T-cell (primary cell): ENCODE data around the gene SDK1. TPM values are rescaled to one million over a fixed set of nuclear protein-coding genes. Genes with fewer than 3 reads are reported as not detected.

Source experiments
- ATAC-seq, 4 experiments: fragments of 200-7000 bp in 3 of 4; fragments of 150-1000 bp in 1 of 4; cut with Tn5 transposase; replicated peaks in 1 of 4; 1 replicate in 3 of 4; 2 replicates in 1 of 4; pipeline ENCODE4 v1.10.0; 2021; ENCODE audit warnings: moderate library complexity in 3 of 4, mild to moderate bottlenecking in 2 of 4, moderate number of reproducible peaks in 1 of 4
- CTCF ChIA-PET, 2 donors: fragments of 300-600 bp; sonication (Branson Sonifier 250); formaldehyde crosslinking; loops; one replicate each; lab custom pipeline; 2022; ENCODE audit warnings: antibody characterized with exemption in 2 of 2; lab: Charles Lee
- POLR2A ChIA-PET, 2 donors: fragments of 300-600 bp; sonication (Branson Sonifier 250); formaldehyde crosslinking; loops; one replicate each; lab custom pipeline; 2022; ENCODE audit warnings: antibody characterized with exemption in 2 of 2; lab: Charles Lee
- DNase-seq, 35 experiments: peaks; one replicate each; pipeline versions ENCODE4 v3.0.0 to v3.0.0-alpha.2; 2013 to 2023
- H3K27ac ChIP-seq: one replicate; pipeline ENCODE4 v1.5.1; 2013; ENCODE audit warnings: low read length
- H3K27me3 ChIP-seq, 2 experiments: replicated peaks in 1 of 2; 1 replicate in 1 of 2; 2 replicates in 1 of 2; pipeline versions ENCODE4 v1.6.1 to v1.7.0; 2013; ENCODE audit warnings: low read length in 1 of 2, mixed read lengths in 1 of 2; ENCODE audit not compliant: control insufficient read depth in 2 of 2, insufficient read depth in 2 of 2; ENCODE audit errors: extremely low read depth in 1 of 2
- H3K36me3 ChIP-seq, 2 donors: 1 replicate in 1 of 2; 2 replicates in 1 of 2; pipeline versions ENCODE4 v1.6.1 to v1.7.0; 2013; ENCODE audit warnings: low read length in 1 of 2; ENCODE audit not compliant: control insufficient read depth in 2 of 2, insufficient read depth in 1 of 2; ENCODE audit errors: extremely low read depth in 1 of 2
- H3K4me1 ChIP-seq, 2 experiments: 1 replicate in 1 of 2; 2 replicates in 1 of 2; pipeline versions ENCODE4 v1.6.1 to v1.7.0; 2013; ENCODE audit warnings: low read length in 2 of 2, mixed read lengths in 1 of 2; ENCODE audit not compliant: insufficient read depth in 2 of 2, control insufficient read depth in 1 of 2; ENCODE audit errors: extremely low read depth in 1 of 2
- H3K4me3 ChIP-seq, 2 donors: 1 replicate in 1 of 2; 2 replicates in 1 of 2; pipeline versions ENCODE4 v1.5.1 to v1.7.0; 2013; ENCODE audit warnings: mild to moderate bottlenecking in 2 of 2, low read length in 1 of 2, moderate library complexity in 1 of 2; ENCODE audit not compliant: control insufficient read depth in 1 of 2; ENCODE audit errors: extremely low read depth in 1 of 2
- H3K9me3 ChIP-seq: 2 replicates; pipeline ENCODE4 v1.7.0; 2013
- H3K27ac Mint-ChIP-seq, 2 donors: one replicate each; pipeline ENCODE4 v1.8.0; 2020 to 2021; ENCODE audit warnings: mild to moderate bottlenecking in 2 of 2, mixed read lengths in 2 of 2
- H3K27me3 Mint-ChIP-seq, 2 donors: one replicate each; pipeline ENCODE4 v1.8.0; 2021 to 2022; ENCODE audit warnings: mixed read lengths in 2 of 2
- H3K36me3 Mint-ChIP-seq: one replicate; pipeline ENCODE4 v1.8.0; 2021; ENCODE audit warnings: mixed read lengths
- H3K4me1 Mint-ChIP-seq, 3 donors: one replicate each; pipeline ENCODE4 v1.8.0; 2020 to 2022; ENCODE audit warnings: mixed read lengths in 3 of 3, mild to moderate bottlenecking in 1 of 3
- H3K4me3 Mint-ChIP-seq, 3 donors: one replicate each; pipeline ENCODE4 v1.8.0; 2020 to 2022; ENCODE audit warnings: mild to moderate bottlenecking in 3 of 3, mixed read lengths in 3 of 3, moderate library complexity in 3 of 3
- H3K9me3 Mint-ChIP-seq, 3 donors: one replicate each; pipeline ENCODE4 v1.8.0; 2020 to 2022; ENCODE audit warnings: mixed read lengths in 3 of 3
- WGBS: methylation state at CpG from one replicate; pipeline ENCODE4 v1.1.5; 2013; ENCODE audit warnings: missing lambda C conversion rate; ENCODE audit not compliant: insufficient coverage; 5-methylcytosine and 5-hydroxymethylcytosine counted together
- total RNA-seq, 35 experiments: library from RNA in 6 of 35; stranded (reverse) in 6 of 35; fragments of 120-200 nt in 1 of 35; gene quantifications; one replicate each; pipeline versions ENCODE4 v1.2.1 to v1.2.4 and lab custom pipeline; 2013 to 2026

SDK1 gene
- total RNA-seq, 5 donors from 2014 or later (not counting 1 experiment from before 2014, with no cell fraction given), result 0.47 to 1.7 (median 0.63) TPM

DNA sequence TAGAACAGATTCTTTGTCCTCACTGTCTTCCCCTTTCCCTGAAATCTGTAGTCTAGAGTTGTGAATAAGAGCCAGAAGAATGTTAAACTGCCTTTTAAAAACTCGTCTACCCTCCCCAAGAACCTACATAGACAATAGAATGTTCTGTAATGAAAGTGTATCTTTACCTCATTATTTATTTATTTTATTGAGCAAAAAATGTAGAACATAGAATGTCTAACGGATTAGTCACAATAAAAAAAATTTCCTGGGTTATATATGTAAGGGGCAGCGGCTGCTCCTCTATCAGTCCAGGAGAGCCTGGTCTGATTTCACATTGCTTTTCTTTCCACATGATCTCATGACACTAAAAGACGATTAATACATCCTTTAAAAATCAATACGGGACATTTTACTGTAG lies 135.7 kb downstream of the SDK1 start:
- no peaks in the 10 kb centered on the region for H3K9me3 ChIP-seq
- H3K36me3 Mint-ChIP-seq, result no peaks in the 10 kb centered on the region
- H3K36me3 ChIP-seq, result no peaks in the 10 kb centered on the region
- H3K4me3 ChIP-seq, result no peak overlapping the region
- ChIA-PET CTCF (no interaction called here), POLR2A (no interaction called here)
- no peaks in the 10 kb centered on the region for H3K27me3 Mint-ChIP-seq
- ATAC-seq, result no peak
- DNase-seq, result no peak
- no CpG with 5 or more reads among the region's 5 CpGs for WGBS
- H3K27ac ChIP-seq, result no peak overlapping the region
- no peaks in the 10 kb centered on the region for H3K27me3 ChIP-seq
- H3K4me1 Mint-ChIP-seq, result no peaks in the 10 kb centered on the region
- H3K9me3 Mint-ChIP-seq, result no peaks in the 10 kb centered on the region
- no peak overlapping the region for H3K4me3 Mint-ChIP-seq
- no peak overlapping the region for H3K27ac Mint-ChIP-seq
- no peaks in the 10 kb centered on the region for H3K4me1 ChIP-seq

GRCh38 chr7:3437467-3437866 lies 136.4 kb downstream of the SDK1 start:
- H3K27ac Mint-ChIP-seq, result no peak overlapping the region
- POLR2A ChIA-PET, result no interaction called here

DNA sequence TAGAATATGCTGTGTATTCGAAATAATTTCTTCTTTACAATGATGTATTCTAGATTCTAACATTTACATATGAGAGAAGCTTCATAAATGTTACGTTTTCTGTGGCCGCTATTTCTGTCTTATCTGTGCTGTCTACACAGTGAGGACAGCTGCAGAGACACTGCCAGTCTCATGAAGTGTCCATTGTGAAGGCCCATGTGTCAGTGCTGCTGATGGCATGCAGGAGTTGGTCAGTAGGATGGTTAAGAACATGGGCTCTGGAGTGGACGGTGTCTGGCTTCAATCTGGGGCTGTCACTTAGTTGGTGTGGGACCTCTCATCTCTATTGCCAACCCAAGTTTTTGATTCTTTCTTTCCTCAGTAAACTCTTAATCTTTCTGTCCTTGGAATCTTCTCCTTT lies 137.3 kb downstream of the SDK1 start:
- Histone ChIP-seq H3K9me3 (no peaks in the 10 kb centered on the region), H3K4me1 (no peaks in the 10 kb centered on the region), H3K27me3 (no peaks in the 10 kb centered on the region), H3K36me3 (no peaks in the 10 kb centered on the region), H3K27ac (no peak overlapping the region), H3K4me3 (no peak overlapping the region)
- no CpG with 5 or more reads among the region's 4 CpGs for WGBS
- no peak overlapping the region for H3K27ac Mint-ChIP-seq
- DNase-seq (no peak), ATAC-seq (no peak)
- POLR2A ChIA-PET, result no interaction called here
- no peaks in the 10 kb centered on the region for H3K4me1 Mint-ChIP-seq
- no peaks in the 10 kb centered on the region for H3K36me3 Mint-ChIP-seq
- no peak overlapping the region for H3K4me3 Mint-ChIP-seq
- H3K27me3 Mint-ChIP-seq, result no peaks in the 10 kb centered on the region
- CTCF ChIA-PET, result no interaction called here
- H3K9me3 Mint-ChIP-seq, result no peaks in the 10 kb centered on the region

More at GRCh38 chr7:3437467-3437866, 136.4 kb downstream of the SDK1 start:
- ATAC-seq (no peak), DNase-seq (no peak)
- no peak overlapping the region for H3K4me3 Mint-ChIP-seq
- Histone ChIP-seq H3K9me3 (no peaks in the 10 kb centered on the region), H3K4me1 (no peaks in the 10 kb centered on the region), H3K4me3 (no peak overlapping the region), H3K36me3 (no peaks in the 10 kb centered on the region), H3K27me3 (no peaks in the 10 kb centered on the region), H3K27ac (no peak overlapping the region)
- no peaks in the 10 kb centered on the region for H3K36me3 Mint-ChIP-seq
- H3K9me3 Mint-ChIP-seq, result no peaks in the 10 kb centered on the region
- H3K27me3 Mint-ChIP-seq, result no peaks in the 10 kb centered on the region
- WGBS, result no CpG with 5 or more reads among the region's 6 CpGs
- CTCF ChIA-PET, result no interaction called here
- H3K4me1 Mint-ChIP-seq, result no peaks in the 10 kb centered on the region

DNA sequence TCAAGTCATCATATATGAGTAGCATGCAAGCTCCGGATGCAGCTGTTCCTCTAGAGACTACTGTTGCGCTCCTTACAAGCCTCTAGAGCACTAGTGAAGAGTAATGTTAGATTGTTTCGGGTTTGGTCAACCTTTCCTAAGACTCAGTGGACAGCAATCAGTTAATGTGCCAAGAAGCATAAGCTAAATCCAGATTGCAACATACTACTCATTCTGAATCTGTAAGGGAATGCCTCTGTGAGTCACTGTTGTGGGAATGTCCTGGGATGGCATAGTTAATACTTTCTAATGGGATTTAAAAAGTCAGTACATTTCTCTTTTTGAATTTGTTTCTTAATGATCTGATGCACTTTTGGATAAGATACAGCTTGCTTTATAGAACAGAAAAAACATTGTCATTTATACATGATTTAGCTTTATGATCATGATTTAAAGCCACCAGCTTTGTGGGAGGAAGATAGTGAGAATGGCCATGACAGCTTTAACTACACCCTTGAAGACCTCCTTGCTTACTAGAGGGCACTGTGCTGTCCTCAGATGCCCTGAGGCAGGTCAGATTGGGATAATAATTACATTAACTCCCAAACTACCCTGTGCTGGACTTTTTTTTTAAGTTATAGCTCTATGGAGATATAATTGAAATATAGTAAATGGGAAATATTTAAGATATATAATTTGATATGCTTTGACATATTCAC lies 138.4 kb downstream of the SDK1 start:
- POLR2A ChIA-PET, result no interaction called here
- no peaks in the 10 kb centered on the region for H3K4me1 ChIP-seq

GRCh38 chr7:3440509-3440908 lies 139.5 kb downstream of the SDK1 start:
- Histone ChIP-seq H3K9me3 (peaks cover 6% of the 10 kb centered on the region), H3K4me1 (no peaks in the 10 kb centered on the region), H3K27ac (no peak overlapping the region), H3K27me3 (no peaks in the 10 kb centered on the region), H3K36me3 (no peaks in the 10 kb centered on the region), H3K4me3 (no peak overlapping the region)
- CTCF ChIA-PET, result no interaction called here
- 71% methylated on average over 1 of the region's 2 CpGs for WGBS
- DNase-seq (no peak), ATAC-seq (no peak)
- Mint-ChIP-seq H3K4me3 (no peak overlapping the region), H3K4me1 (no peaks in the 10 kb centered on the region), H3K27me3 (peaks cover 2 to 3% of the 10 kb centered on the region in 2 donors), H3K27ac (no peak overlapping the region), H3K9me3 (peaks cover under 1 to 9% (median 9%) of the 10 kb centered on the region in 3 donors), H3K36me3 (no peaks in the 10 kb centered on the region)
- POLR2A ChIA-PET, result no interaction called here

More for the DNA sequence above, 138.4 kb downstream of the SDK1 start:
- ATAC-seq, result no peak
- no peak for DNase-seq
- Mint-ChIP-seq H3K27me3 (peaks cover under 1 to 2% of the 10 kb centered on the region in 2 donors), H3K4me3 (no peak overlapping the region), H3K9me3 (peaks cover 0 to 5% (median 3%) of the 10 kb centered on the region in 3 donors), H3K4me1 (no peaks in the 10 kb centered on the region), H3K36me3 (no peaks in the 10 kb centered on the region), H3K27ac (no peak overlapping the region)
- Histone ChIP-seq H3K27me3 (no peaks in the 10 kb centered on the region), H3K4me3 (no peak overlapping the region), H3K9me3 (no peaks in the 10 kb centered on the region), H3K27ac (no peak overlapping the region), H3K36me3 (no peaks in the 10 kb centered on the region)
- WGBS, result no CpG with 5 or more reads among the region's 3 CpGs
- CTCF ChIA-PET, result no interaction called here

DNA sequence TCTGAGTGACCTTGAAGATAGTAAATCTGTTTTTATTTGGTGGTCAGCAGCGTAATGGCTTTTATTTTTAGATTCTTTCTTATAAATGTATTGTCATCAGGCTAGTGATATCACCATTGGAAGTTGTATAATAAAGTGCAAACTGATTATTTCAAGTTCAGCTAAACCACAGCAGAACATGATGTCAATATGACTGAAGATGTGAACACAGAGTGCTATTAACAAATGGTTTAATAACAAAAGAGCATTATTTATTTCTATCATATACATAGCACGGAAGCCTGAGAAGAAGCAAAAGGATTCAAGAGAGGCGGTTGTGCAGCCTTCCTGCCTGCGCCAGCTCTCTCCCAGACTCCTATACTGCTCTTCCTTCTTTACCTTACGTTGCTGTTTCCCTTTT lies 142.7 kb downstream of the SDK1 start:
- DNase-seq (no peak), ATAC-seq (no peak)
- Mint-ChIP-seq H3K4me1 (no peaks in the 10 kb centered on the region), H3K9me3 (peaks cover 10 to 22% (median 21%) of the 10 kb centered on the region in 3 donors), H3K4me3 (no peak overlapping the region), H3K27ac (no peak overlapping the region), H3K36me3 (no peaks in the 10 kb centered on the region), H3K27me3 (peaks cover 2 to 3% of the 10 kb centered on the region in 2 donors)
- Histone ChIP-seq H3K27ac (no peak overlapping the region), H3K27me3 (no peaks in the 10 kb centered on the region), H3K4me3 (no peak overlapping the region), H3K4me1 (no peaks in the 10 kb centered on the region), H3K36me3 (no peaks in the 10 kb centered on the region), H3K9me3 (peaks cover 14% of the 10 kb centered on the region)
- 96% methylated on average over 3 of the region's 5 CpGs for WGBS
- POLR2A ChIA-PET, result no interaction called here
- CTCF ChIA-PET, result no interaction called here
